Erythroblast (primary cell): ENCODE measurements around the gene CMKLR1.

ENCODE experiments used
- DNase-seq, 2 experiments: peaks; one replicate each; lab custom pipeline; 2025; lab: John Stamatoyannopoulos, UW
- GATA1 ChIP-seq: IDR thresholded peaks from 2 replicates; pipeline ENCODE4 v1.6.1; 2011; ENCODE audit warnings: low read depth, mild to moderate bottlenecking, control low read depth, low read length, moderate library complexity
- POLR2A ChIP-seq: IDR thresholded peaks from 2 replicates; pipeline ENCODE4 v1.6.1; 2011; ENCODE audit warnings: mild to moderate bottlenecking, low read length

The CMKLR1 gene

DNA sequence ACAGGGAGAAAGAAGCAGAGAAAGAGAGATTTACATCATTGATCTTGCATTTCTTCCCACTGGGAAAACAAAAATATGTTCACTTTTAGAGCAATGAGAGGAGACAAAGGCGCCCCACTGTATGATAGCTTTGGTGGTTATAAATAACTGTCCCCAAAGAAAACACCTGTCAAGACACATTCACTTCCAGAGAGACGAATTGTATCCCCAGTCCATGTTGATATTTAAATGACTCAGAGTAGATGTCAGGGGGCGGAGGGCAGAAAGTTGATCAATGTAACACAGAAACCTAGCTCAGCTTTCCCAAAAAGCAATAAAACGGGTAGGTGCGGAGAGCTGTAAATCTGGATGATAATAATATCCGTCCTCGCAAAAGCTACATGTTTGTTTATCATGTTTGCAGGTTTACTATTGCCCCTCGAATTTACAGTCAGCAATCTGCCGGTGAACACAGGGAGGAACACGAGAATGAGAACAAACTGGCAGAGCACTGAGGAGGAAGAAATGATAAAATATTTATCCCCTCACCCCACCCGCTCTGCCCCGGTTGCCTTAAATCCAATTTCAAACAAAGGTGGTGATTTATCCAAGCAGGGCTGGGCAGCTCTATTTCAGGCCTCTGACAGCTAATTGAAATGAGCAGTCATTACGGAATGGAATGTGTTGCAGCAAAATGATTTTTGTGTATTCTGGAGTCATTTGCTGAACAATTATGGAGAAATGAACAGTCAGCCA is 84.4 kb downstream of the CMKLR1 start:
- no peak for DNase-seq
- TF ChIP-seq POLR2A (no peak), GATA1 (no peak)

DNA sequence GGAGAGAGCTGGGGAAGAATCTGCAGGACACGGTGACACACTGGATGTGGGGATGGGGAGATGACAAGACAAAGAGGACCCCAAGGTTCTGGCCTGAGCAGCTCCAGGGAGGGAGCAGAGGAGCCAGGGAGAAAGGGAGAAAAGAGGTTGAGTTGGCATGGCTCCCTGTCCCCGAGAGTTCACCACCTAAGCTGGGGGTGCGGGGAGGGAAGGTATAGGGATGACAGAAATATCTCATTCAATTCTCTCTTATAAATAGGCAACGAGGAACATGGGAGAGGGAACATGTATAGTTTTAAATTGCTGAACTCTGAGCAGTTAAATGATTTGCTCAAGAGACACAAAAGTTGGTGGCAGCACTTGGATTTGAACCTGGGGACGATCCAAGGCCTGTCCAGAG is 85.1 kb downstream of the CMKLR1 start:
- DNase-seq, result no peak
- TF ChIP-seq POLR2A (no peak), GATA1 (no peak)

DNA sequence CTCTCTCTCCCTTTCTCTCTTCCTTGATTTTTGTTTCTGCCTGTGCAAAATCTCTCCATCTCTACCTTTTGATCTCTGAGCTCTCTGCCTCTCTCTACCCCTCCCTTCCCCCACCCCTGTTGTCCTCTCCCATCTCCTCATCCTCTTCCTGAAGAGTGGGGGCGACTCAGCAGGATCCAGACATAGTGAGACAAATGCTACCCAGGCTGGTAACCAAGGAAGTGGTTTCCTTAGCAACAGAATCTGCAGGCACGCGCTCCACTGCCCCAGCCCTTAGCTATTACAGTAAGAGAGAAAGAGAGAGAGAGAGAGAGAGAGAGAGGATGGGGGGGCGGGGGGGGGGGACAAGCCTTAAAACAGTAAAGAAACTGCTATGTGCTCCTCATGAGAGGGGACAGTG is 85.6 kb downstream of the CMKLR1 start:
- no peak for DNase-seq
- TF ChIP-seq GATA1 (no peak), POLR2A (no peak)

DNA sequence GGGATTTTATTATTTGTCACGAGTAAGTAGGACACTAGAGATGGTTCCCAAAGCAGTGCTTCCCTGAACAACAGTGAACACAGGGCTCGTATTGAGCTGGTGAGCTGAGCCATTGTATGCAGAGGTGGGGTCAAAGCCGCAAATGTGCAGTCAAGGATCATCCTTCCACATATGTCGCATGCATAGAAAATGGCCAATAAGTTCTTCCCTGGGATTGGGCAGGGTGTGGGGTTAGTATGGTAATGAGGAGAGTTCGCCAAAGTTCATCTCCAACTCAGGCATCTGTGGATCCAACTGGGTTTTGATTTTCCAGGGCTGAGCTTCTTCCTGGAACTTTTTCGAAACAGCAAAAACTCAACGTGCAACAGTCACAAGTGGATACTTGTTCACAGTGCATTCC is 86.6 kb downstream of the CMKLR1 start:
- TF ChIP-seq POLR2A (no peak), GATA1 (no peak)
- DNase-seq, result no peak

DNA sequence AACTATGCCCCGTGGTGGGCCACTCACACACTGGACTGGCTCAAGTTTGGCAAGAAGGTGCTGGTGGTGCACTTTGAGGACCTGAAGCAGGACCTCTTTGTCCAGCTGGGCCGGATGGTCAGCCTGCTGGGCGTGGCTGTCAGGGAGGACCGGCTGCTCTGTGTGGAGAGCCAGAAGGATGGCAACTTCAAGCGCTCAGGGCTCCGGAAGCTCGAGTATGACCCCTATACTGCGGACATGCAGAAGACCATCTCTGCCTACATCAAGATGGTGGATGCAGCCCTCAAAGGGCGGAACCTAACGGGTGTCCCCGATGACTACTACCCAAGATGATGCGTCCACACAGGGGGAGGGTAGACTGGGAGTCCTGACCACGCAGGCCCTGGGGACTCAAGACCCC is 91.1 kb downstream of the CMKLR1 start:
- DNase-seq, result no peak
- no peak for TF ChIP-seq POLR2A
- TF ChIP-seq GATA1, result no peak

DNA sequence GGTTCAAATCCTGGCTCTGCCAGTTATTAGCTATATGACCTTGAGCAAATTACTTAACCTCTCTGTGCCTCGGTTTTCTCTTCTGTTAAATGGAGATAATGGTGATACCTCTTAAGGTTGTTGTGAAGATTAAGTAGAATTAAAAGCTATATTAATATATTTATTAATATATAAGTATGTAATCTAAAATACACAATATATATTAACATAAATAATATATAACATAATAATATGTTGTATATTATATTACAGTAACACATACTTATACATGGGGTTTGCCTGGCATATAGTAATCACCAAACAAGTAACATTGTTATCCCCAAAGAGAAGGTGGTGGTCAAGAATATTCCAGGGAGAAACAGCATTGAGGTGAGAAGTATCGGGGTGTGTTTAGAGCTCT is 92.0 kb downstream of the CMKLR1 start:
- no peak for DNase-seq
- TF ChIP-seq POLR2A (no peak), GATA1 (no peak)

DNA sequence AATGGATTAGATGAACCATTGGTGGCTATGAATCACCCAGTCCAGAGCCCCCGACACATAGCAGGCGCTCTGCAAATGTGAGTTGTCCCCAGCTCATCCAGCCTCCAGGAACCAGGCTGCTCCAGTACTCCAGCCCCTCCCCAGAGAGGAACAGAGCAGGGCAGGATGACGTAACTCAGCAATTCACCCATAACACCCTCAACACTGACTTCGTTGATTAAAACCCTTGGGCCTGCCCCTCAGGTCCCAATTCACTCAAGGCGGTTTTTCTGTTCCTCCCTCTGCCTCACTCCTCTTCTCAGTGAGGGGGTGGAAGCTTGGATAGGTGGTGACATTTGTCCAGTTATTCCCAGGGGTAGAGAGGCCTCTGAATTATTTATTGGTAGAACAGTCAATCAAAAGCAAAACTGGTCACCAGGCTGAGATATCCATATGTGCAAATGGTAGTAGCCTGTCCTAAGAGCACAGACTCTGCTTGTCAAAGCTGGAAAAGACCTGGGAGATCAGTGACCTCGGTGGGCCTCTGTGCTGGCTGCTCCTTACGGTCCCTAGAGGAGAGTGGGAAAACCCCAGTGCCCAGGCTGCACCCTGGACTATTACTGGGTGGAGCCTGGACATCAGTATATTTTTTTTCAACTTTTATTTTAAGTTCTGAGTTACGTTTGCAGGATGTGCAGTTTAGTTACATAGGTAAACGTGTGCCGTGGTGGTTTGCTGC is 97.0 kb downstream of the CMKLR1 start:
- TF ChIP-seq POLR2A, result no peak
- DNase-seq, result no peak

DNA sequence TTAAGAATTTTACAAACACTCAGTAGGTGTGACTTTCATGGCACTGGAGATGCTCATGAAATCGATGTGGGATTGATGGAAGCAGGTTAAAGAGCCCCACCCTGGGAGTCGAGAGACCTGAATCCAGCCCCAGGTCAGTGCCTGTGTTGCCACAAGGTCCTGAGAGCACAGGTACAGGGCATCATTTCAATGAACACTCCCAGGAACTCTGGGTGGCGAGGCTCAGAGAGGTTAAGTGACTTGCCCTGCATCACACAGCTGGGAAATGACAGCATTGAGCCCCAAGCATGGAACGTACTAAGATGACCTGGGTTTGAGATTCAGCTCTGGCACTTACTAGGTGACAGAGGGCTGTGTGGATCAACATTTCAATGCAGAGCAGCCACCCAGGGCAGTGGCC is 98.2 kb downstream of the CMKLR1 start:
- no peak for DNase-seq

DNA sequence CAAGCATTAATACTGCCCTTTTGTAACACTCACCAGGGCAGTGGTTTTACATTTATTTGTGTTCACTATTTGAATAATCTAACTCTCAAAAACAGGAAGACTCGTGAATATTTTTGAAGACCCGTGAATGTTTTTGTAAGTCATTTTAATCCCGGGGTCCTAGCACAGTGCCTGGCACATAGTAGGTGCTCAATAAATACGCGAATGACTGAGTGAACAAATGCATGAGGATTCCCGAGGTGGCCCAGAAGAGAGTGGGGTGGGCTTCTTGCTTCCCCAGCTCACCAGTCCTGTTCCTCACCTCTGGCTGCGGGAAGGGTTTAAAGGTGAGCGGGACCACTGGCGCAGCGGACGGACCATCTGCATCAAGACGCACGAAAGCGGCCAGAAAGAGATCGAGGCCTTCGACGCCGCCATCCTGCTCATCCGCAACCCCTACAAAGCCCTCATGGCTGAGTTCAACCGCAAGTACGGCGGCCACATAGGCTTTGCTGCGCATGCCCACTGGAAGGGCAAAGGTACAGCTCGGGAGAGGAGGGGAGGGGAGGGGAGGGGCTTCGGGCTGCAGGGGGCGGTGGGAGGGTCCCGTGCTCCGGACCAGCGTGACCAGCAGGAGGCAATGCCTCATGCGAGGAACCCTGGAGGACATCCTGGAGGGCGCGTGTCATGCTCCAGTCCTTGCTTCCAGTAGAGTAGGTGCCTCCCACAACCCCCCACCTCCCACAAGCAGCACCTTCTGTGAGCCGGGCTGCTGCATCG is 98.9 kb downstream of the CMKLR1 start:
- DNase-seq, result no peak
- TF ChIP-seq POLR2A, result no peak
- no peak for TF ChIP-seq GATA1

More for the DNA sequence above, 98.2 kb downstream of the CMKLR1 start:
- TF ChIP-seq POLR2A, result no peak
- no peak for TF ChIP-seq GATA1

DNA sequence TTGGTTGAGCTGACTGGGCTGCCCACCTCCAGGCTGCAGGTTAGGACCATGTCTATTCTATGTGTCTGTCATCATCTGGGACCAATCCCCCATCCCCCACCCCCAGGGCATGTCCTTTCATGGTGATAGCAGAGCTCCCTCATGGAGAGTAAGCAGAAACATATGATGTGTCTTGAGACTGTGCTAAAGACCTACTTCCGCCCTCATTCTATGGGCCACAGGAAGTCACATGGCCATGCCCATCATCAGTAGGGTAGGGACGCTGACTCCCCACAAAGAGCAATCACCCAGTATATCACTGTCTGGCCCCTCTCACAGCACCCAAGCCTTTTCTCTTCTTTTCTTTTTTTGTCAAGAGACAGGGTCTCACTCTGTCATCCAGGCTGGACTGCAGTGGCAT is 99.7 kb downstream of the CMKLR1 start:
- TF ChIP-seq POLR2A (no peak), GATA1 (no peak)
- DNase-seq, result no peak

DNA sequence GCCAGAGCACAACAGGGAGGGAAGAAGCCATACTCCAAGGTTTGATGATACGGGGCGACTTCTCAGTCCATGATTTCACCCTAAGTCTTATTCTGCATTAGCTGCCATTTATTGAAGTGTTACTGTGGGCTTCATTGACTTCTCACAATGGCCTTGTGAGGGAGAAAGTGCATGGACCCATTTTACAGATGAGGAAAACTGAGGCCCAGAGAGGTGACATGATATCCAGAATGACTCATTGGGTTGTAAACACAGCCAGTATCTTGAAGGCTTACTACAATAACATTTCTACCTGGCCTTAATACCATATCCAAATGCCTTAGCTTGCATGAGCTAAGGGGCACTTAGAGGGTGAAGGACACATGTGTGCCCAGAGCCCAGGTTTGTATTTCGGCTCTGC is 100.6 kb downstream of the CMKLR1 start:
- DNase-seq, result no peak
- TF ChIP-seq POLR2A, result no peak
- no peak for TF ChIP-seq GATA1
